HG03432 (cell line): ENCODE measurements around the gene AQP7.
"Not testable (repeated sequence)": the region's sequence is repeated elsewhere in the genome, so short reads cannot be mapped to it uniquely, and the experiment has no call there.

ENCODE experiments used
- ATAC-seq: cut with Tn5 transposase; IDR thresholded peaks from one replicate; pipeline ENCODE4 v1.9.1; 2021; ENCODE audit warnings: mild to moderate bottlenecking, moderate library complexity; ENCODE audit not compliant: unreplicated experiment

Gene AQP7

GRCh38 chr9:33434317-33435105, 32.1 kb upstream of the AQP7 start:
- no peak for ATAC-seq

- ATAC-seq: no peak
Measured at GRCh38 chr9:33433871-33434270, 31.5 kb upstream of the AQP7 start.

- ATAC-seq: no peak
Measured at GRCh38 chr9:33431420-33431819, 29.1 kb upstream of the AQP7 start.

GRCh38 chr9:33430942-33431341, 28.6 kb upstream of the AQP7 start:
- ATAC-seq: no peak

- ATAC-seq: no peak
Measured at GRCh38 chr9:33429256-33429985, 27.1 kb upstream of the AQP7 start.

GRCh38 chr9:33426843-33427293, 24.5 kb upstream of the AQP7 start:
- ATAC-seq: no peak

- ATAC-seq: no peak
Measured at GRCh38 chr9:33425128-33425533, 22.8 kb upstream of the AQP7 start.

GRCh38 chr9:33424492-33424891, 22.1 kb upstream of the AQP7 start:
- not testable (repeated sequence) for ATAC-seq

GRCh38 chr9:33424043-33424442, 21.7 kb upstream of the AQP7 start:
- not testable (repeated sequence) for ATAC-seq

GRCh38 chr9:33419708-33420303, 17.4 kb upstream of the AQP7 start:
- ATAC-seq: no peak

GRCh38 chr9:33418090-33418489, 15.7 kb upstream of the AQP7 start:
- no peak for ATAC-seq

- ATAC-seq: no peak
Measured at GRCh38 chr9:33416996-33417395, 14.6 kb upstream of the AQP7 start.

- ATAC-seq: no peak
Measured at GRCh38 chr9:33415501-33416038, 13.2 kb upstream of the AQP7 start.

- ATAC-seq: no peak
Measured at GRCh38 chr9:33414889-33415500, 12.6 kb upstream of the AQP7 start.

- no peak for ATAC-seq
Measured at GRCh38 chr9:33414268-33414667, 11.9 kb upstream of the AQP7 start.

GRCh38 chr9:33408087-33408486, 5.7 kb upstream of the AQP7 start:
- ATAC-seq: no peak

GRCh38 chr9:33407061-33407460, 4.7 kb upstream of the AQP7 start:
- no peak for ATAC-seq

GRCh38 chr9:33404788-33405362, 2.5 kb upstream of the AQP7 start:
- ATAC-seq: no peak

- no peak for ATAC-seq
Measured at GRCh38 chr9:33403941-33404787, 1.8 kb upstream of the AQP7 start.

- not testable (repeated sequence) for ATAC-seq
Measured at GRCh38 chr9:33401809-33402208, 559 bp downstream of the AQP7 start.
